Mucosa of stomach (tissue), 1 donor: ENCODE results near the gene PLCG2.
"Not testable (repeated sequence)": the region's sequence is repeated elsewhere in the genome, so short reads cannot be mapped to it uniquely, and the experiment has no call there.

ENCODE experiments used
- H3K27me3 ChIP-seq: one replicate; pipeline ENCODE4 v1.7.0; 2013; ENCODE audit warnings: mild to moderate bottlenecking, low read length; ENCODE audit not compliant: control insufficient read depth, insufficient read depth
- H3K36me3 ChIP-seq: one replicate; pipeline ENCODE4 v1.7.0; 2013; ENCODE audit warnings: low read length; ENCODE audit not compliant: control insufficient read depth, insufficient read depth
- H3K4me1 ChIP-seq: one replicate; pipeline ENCODE4 v1.7.0; 2013; ENCODE audit warnings: mild to moderate bottlenecking, low read length; ENCODE audit not compliant: control insufficient read depth, insufficient read depth
- H3K4me3 ChIP-seq: one replicate; pipeline ENCODE4 v1.7.0; 2013; ENCODE audit warnings: low read length
- H3K9ac ChIP-seq: one replicate; pipeline ENCODE4 v1.7.0; 2013; ENCODE audit warnings: mild to moderate bottlenecking, low read length, moderate library complexity
- H3K9me3 ChIP-seq: one replicate; pipeline ENCODE4 v1.7.0; 2013; ENCODE audit warnings: mild to moderate bottlenecking, low read length, moderate library complexity; ENCODE audit not compliant: control insufficient read depth
- donor health status: Pancreatic carcinoma.

The PLCG2 gene

GRCh38 chr16:81741430-81741770 is 37.7 kb upstream of the PLCG2 start:
- H3K9me3 ChIP-seq, H3K27me3 ChIP-seq, H3K36me3 ChIP-seq, H3K9ac ChIP-seq, H3K4me3 ChIP-seq: not testable (repeated sequence)
- H3K4me1 ChIP-seq: peaks cover 10% of the 10 kb centered on the region

- no peaks in the 10 kb centered on the region for H3K36me3 ChIP-seq
- no peaks in the 10 kb centered on the region for H3K9me3 ChIP-seq
- no peak overlapping the region for H3K4me3 ChIP-seq
- H3K27me3 ChIP-seq: no peaks in the 10 kb centered on the region
- H3K4me1 ChIP-seq: no peaks in the 10 kb centered on the region
- H3K9ac ChIP-seq: no peak overlapping the region
These were observed 34.7 kb upstream of the PLCG2 start for GRCh38 chr16:81744385-81744784.

- H3K4me1 ChIP-seq: no peaks in the 10 kb centered on the region
- no peak overlapping the region for H3K4me3 ChIP-seq
- H3K9ac ChIP-seq: no peak overlapping the region
- no peaks in the 10 kb centered on the region for H3K27me3 ChIP-seq
- H3K36me3 ChIP-seq: no peaks in the 10 kb centered on the region
- no peaks in the 10 kb centered on the region for H3K9me3 ChIP-seq
These were observed 34.2 kb upstream of the PLCG2 start for GRCh38 chr16:81744911-81745310.

GRCh38 chr16:81745704-81746558 is 33.2 kb upstream of the PLCG2 start:
- no peaks in the 10 kb centered on the region for H3K36me3 ChIP-seq
- no peaks in the 10 kb centered on the region for H3K27me3 ChIP-seq
- no peaks in the 10 kb centered on the region for H3K9me3 ChIP-seq
- no peak overlapping the region for H3K9ac ChIP-seq
- peak overlapping the region; percentile 23 for H3K4me3 ChIP-seq
- H3K4me1 ChIP-seq: no peaks in the 10 kb centered on the region

DNA sequence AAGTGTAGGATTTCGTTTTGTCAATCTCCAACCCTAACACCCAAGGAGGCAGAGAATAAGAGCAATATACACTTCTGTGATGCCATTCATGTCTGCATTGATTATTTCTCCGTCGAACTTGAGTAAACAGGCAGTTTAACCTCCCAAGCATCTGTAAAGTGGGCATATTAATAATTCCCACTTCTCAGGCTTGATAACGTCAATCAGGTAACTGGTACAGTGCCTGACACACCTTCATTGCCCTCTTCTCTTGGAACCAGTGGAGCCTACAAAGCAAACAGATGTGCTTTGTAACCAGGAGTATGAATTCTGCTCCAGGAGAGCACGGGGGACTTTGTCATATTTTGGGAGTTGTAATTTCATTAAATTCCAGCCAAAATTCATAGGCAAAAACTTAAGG is 32.5 kb upstream of the PLCG2 start:
- no peak overlapping the region for H3K9ac ChIP-seq
- no peaks in the 10 kb centered on the region for H3K9me3 ChIP-seq
- H3K4me1 ChIP-seq: no peaks in the 10 kb centered on the region
- peak overlapping the region; percentile 23 for H3K4me3 ChIP-seq
- H3K36me3 ChIP-seq: no peaks in the 10 kb centered on the region
- H3K27me3 ChIP-seq: no peaks in the 10 kb centered on the region

DNA sequence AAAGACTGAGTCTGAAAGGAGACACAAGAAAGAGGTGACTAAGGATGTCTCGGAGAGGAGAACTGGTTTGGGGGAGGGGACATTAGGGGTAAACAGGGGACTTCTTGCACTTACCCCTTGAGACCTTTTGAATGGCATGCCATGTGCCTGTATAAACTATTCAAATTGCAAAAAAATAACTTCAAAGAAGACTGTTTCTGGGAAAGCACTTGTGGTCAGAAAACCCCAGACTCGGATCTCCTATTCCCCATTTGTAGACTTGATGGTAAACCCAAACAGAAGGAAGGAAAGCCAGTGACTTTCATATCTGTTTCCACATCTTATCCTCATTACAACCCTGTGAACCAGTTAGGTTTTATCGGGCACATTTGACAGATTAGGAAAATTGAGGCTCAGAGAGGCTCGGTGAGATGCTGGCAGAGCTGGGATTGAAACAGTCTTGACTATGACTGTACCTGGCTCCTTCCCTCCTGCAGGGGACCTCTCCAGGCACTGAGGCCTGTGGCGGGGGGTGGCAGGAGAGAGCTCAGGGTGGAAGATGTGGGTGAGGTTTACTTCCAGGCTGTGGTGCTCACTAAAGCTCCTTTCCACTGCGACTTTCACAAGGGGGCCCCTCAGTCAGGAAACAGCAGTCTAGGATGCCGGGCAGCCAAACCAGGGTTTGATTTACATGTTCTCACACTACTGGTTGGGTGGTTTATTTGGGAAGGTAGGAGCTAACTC is 30.5 kb upstream of the PLCG2 start:
- no peaks in the 10 kb centered on the region for H3K36me3 ChIP-seq
- H3K9ac ChIP-seq: no peak overlapping the region
- no peak overlapping the region for H3K4me3 ChIP-seq
- H3K9me3 ChIP-seq: no peaks in the 10 kb centered on the region
- no peaks in the 10 kb centered on the region for H3K27me3 ChIP-seq
- peaks cover 5% of the 10 kb centered on the region for H3K4me1 ChIP-seq

- Histone ChIP-seq H3K4me1 (peaks cover 14% of the 10 kb centered on the region), H3K36me3 (no peaks in the 10 kb centered on the region), H3K9ac (no peak overlapping the region), H3K4me3 (no peak overlapping the region), H3K9me3 (no peaks in the 10 kb centered on the region), H3K27me3 (no peaks in the 10 kb centered on the region)
These were observed 26.7 kb upstream of the PLCG2 start for GRCh38 chr16:81752225-81752875.

DNA sequence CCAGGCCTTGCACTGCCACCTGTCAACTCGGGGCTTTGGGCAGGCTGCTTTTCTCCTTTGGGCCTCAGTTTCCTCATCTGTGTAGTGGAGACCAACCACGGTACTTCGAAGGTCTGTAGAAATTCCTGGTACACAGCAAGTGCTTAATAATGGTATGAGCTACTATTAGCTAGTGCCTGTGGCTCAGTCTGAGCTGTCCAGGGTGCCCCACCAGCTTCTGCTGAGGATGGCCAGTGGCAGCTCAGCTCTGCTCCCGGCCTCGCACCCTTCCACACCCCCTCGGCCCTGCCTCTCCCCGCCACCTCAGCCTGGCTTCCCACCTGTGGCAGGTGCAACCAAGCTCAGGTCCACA is 26.2 kb upstream of the PLCG2 start:
- H3K9me3 ChIP-seq: no peaks in the 10 kb centered on the region
- H3K36me3 ChIP-seq: no peaks in the 10 kb centered on the region
- H3K27me3 ChIP-seq: no peaks in the 10 kb centered on the region
- H3K4me3 ChIP-seq: no peak overlapping the region
- H3K9ac ChIP-seq: no peak overlapping the region
- peaks cover 14% of the 10 kb centered on the region for H3K4me1 ChIP-seq

DNA sequence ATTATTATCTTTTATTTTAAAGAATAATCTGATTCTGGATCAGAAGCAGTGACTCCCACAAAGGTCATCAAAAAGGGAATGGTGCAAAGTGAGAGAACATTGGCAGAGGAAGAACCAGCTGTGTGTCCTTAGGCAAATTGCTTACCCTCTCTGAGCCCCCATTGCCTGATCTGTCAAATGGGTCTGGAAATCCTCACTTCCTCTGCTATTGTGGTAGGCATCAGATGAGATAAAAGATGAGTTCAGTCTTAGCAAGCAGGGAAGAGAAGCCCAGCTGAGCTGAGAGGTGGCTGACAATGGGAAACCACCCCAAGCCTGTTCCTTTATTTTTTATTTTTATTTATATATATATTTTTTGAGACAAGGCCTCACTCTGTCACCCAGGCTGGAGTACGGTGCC is 24.2 kb upstream of the PLCG2 start:
- H3K4me1 ChIP-seq: peaks cover 21% of the 10 kb centered on the region
- no peaks in the 10 kb centered on the region for H3K9me3 ChIP-seq
- no peak overlapping the region for H3K4me3 ChIP-seq
- no peaks in the 10 kb centered on the region for H3K27me3 ChIP-seq
- no peak overlapping the region for H3K9ac ChIP-seq
- H3K36me3 ChIP-seq: no peaks in the 10 kb centered on the region

- H3K9me3 ChIP-seq: no peaks in the 10 kb centered on the region
- H3K4me1 ChIP-seq: peaks cover 21% of the 10 kb centered on the region
- H3K9ac ChIP-seq: no peak overlapping the region
- H3K4me3 ChIP-seq: no peak overlapping the region
- H3K27me3 ChIP-seq: no peaks in the 10 kb centered on the region
- H3K36me3 ChIP-seq: no peaks in the 10 kb centered on the region
These were observed 23.0 kb upstream of the PLCG2 start for GRCh38 chr16:81755915-81756614.

DNA sequence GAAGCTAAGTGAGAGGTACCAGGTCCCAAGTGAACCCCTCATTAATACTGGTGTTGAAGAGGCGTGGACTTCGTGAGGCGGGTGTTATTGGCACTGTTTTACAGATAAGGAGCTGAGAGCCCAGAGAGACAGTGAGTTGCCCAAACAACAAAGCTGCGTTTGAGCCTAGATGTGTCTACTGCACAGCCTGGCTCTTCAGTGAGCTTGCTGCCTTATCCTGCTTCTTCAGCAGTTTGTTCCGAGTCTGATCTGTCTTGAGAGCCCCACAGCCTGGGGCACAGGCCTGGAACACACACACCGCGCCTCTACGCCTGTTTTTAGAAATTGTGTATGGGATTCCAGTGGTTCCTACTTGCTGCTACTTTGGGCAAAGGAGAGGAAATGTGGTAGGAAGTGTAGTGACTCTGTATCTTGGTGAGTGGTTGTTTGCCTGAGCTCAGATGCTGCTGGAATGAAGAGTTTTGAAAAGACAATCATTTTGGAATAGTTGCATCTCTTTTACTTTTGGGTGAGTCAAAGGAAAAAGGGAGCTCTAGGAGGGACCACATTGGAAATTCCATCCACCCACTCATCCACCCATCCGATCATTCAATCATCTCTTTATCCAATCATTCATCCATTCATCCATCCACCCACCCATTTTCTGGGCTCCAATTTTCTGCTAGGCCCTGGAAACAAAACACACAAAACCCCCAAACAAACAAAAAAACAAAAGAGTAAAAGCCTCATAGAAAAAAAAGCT is 22.3 kb upstream of the PLCG2 start:
- no peak overlapping the region for H3K4me3 ChIP-seq
- H3K36me3 ChIP-seq: no peaks in the 10 kb centered on the region
- no peaks in the 10 kb centered on the region for H3K27me3 ChIP-seq
- no peaks in the 10 kb centered on the region for H3K9me3 ChIP-seq
- H3K4me1 ChIP-seq: peaks cover 21% of the 10 kb centered on the region
- no peak overlapping the region for H3K9ac ChIP-seq
